NCI-H2029 (cell line): Measurements from ENCODE around the gene ZEB2.

Experiments
- DNase-seq: peaks from one replicate; lab custom pipeline; 2025; lab: John Stamatoyannopoulos, UW

The ZEB2 gene

DNA sequence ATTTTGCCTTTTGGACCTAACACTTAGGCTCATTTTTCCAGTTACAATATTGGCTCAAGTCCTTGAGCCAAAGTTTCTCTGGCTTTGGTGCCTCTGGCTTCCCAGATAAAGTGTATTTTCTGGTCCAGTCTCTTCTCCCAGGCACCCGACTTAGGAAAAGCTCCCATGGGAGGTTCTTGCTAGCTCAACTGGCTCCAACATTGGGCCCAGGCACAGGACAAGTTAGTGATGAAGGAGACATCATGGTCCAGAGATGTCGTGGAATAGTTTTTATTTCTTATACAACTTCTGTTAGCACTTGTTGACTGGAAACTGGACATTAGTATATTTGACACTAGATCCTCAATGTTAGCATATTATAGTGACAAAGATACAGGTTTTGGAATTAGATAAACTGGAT lies 8.2 kb upstream of the ZEB2 start:
- DNase-seq: no peak

DNA sequence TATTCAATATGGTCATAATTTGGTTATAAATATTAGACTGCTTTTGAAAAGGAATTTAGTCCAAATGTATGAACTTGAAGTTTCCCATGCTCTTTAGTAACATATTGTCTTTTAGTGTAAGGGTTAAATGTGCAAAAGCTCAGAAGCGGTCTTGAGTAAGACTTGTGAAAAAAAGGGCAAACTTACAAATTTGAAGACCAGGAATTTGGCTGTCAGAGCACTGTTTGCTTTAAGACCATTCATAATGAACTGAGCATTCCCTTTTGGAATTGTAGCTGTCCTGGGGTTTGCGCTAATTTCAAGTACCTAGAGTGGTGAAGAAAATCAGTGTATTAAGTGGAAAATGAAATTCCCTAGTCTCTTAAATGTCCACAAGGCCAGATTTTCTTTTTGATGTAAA lies 6.9 kb upstream of the ZEB2 start:
- no peak for DNase-seq

- DNase-seq: no peak
Observed at GRCh38 chr2:144524118-144525009, 4.4 kb upstream of the ZEB2 start.

- no peak for DNase-seq
Observed at GRCh38 chr2:144523596-144524117, 3.7 kb upstream of the ZEB2 start.

DNA sequence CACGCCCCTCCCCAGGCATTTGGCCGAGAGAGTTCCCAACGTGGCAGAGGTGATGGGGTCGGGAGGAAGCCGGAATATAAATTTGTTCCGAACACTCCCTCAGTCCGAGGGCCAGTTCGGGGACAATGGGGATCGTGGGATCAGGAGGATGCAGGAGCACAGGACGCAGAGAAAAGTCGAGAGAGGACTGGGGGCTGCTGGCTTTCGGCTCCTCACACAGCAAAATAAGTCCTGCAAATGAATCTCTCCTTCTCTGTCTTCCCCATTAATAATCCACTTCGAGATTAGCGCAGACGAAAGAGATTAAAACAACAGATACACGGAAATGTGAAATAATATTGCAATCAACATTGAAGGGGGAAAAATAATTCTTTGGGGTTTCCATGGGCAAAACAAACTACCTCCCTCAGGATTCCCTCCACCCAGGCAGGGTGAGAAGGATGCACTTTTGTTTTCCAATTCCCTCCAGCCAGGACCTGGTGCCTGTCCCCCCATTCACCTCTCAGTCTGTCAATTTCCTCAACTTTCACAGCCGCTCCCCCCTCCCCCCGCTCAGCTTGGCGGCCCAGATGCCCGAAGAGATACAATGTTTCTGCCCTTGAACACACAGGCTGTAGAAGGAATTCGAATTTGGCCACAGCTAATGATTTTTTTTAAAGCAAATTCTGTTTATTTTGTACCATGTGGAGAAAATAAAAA lies 3.1 kb upstream of the ZEB2 start:
- no peak for DNase-seq

DNA sequence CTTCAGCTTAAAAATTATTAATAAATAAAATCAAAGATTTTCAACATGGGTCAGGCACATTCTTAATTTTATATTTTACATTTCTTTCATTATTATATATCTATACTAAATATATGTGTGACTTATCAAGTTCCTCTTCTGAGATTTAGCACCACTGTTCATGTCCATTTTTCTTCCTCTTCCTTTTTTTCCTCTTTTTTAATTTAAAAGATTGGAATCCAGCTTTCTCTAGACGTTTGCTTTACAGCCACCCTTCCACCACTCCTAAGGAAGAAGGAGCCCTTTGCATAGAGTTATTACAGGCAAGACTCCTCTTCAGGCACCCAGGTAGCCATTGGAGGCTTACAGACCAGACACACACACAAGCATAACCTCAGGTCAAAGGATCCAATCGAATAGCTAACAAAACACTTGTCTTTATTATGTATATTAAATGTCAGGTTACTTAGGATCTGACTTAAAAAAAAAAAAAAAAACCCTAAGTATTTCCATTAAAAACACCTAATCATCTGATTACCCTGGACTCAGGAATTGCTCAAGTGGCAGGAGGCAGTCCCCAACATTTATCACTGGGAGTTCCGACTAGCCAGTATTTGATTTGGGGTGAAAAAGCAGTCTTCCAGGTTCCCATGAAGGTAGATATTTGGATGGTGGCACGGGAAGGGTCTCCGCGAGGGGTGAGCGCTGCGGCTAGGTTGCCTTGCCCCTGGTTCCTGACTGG lies 2.4 kb upstream of the ZEB2 start:
- DNase-seq: no peak

DNA sequence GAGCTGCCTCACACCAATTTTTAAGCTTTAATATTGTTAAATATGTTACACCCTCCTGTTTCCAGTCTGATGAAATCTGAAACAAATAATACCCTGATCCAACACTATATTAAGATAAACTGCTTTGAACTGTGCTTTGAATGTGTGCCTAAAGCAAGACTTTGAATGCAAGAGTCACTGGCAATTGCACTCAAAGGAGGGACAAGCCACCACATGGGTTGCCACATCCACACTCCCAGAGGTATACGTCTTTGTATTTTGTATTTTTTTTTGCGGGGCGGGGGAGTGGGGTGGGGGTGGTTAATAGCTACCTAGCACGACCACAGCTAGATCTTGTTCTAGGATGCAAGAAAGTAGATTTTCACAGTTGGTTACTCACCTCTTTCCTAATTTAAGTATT lies 1.8 kb upstream of the ZEB2 start:
- DNase-seq: no peak

DNA sequence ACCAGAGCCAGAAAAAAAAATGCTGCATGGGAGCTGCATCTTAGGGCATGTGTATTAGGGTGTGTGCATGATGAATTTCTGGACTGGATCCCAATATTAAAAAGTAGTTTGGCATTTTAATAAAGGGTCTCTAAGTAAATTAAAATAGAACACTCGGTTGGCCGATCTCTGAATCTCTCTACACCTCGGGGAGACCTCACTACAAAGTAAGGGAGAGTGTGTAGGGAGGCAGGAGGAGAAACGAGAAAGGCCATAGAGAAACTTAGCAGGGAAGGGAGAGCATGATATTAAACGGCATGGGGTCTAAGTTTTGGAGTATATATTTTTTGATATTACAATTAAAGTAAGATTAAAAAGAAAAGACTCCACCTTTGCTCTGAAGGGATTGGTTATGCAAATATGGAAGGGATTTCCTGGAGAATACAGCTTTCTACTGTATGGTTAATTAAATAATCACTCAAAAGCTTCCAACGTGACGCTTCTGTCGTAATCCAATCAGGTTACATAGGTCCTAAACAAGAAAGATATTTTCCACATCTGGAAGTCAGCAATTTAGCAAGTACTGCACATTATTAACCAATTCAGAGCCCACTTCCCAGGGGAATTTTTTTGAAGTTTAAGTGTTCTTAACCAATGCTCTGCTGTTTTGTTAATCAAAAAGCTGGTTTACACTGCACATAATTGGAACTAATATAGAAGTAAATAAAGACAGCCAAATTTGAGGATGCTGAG lies 1.0 kb upstream of the ZEB2 start:
- DNase-seq: no peak

DNA sequence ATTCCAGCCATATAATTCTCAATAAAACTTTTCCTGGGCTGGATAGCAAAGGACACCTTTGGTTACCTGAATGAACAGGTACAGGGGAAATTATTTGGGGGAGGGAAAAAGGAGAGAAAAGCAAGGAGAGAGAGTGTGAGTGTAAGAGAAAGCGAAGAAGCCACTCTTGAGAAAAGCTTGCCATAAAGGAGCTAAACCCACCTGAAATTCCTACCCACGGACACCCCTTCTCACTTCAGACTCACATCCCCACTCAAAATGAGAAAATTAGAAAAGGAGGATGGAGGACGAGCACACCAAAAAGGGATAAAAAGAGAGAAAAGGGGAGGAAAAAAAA lies 354 bp downstream of the ZEB2 start:
- DNase-seq: no peak

GRCh38 chr2:144518748-144519596 lies 947 bp downstream of the ZEB2 start:
- no peak for DNase-seq

- no peak for DNase-seq
Observed at GRCh38 chr2:144517866-144518747, 1.8 kb downstream of the ZEB2 start.

- no peak for DNase-seq
Observed at GRCh38 chr2:144516981-144517865, 2.7 kb downstream of the ZEB2 start.

DNA sequence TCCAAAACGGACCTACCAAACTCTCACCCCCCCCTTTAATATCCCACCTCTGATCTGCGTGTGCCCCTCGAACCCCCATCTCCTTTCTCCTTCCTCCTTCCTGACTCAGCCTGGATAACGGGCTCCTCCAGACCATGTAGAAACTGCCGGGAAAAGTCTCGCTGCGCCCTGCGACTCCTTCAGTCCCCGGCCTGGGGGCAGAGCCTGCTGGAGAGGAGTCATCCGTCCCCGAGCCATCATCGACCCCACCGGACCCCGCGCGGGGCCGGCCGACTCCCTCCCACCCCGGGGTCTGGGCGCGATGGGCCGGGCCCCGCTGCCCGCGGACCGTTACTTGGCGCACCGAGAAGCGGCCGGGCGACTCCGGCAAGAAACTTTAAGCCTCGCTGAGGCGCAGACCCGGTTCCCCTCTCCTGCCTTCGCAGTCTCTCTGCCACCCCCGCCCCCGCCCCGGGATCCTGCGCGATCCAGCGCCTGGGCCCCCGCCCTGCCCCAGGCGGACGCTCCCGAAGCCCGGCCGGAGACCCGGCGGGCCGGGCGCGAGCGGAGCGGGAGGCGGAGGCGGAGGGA lies 3.4 kb downstream of the ZEB2 start:
- no peak for DNase-seq

- DNase-seq: no peak
Observed at GRCh38 chr2:144515696-144516410, 4.1 kb downstream of the ZEB2 start.

- no peak for DNase-seq
Observed at GRCh38 chr2:144515099-144515695, 4.7 kb downstream of the ZEB2 start.

- DNase-seq: no peak
Observed at GRCh38 chr2:144514616-144515091, 5.3 kb downstream of the ZEB2 start.

DNA sequence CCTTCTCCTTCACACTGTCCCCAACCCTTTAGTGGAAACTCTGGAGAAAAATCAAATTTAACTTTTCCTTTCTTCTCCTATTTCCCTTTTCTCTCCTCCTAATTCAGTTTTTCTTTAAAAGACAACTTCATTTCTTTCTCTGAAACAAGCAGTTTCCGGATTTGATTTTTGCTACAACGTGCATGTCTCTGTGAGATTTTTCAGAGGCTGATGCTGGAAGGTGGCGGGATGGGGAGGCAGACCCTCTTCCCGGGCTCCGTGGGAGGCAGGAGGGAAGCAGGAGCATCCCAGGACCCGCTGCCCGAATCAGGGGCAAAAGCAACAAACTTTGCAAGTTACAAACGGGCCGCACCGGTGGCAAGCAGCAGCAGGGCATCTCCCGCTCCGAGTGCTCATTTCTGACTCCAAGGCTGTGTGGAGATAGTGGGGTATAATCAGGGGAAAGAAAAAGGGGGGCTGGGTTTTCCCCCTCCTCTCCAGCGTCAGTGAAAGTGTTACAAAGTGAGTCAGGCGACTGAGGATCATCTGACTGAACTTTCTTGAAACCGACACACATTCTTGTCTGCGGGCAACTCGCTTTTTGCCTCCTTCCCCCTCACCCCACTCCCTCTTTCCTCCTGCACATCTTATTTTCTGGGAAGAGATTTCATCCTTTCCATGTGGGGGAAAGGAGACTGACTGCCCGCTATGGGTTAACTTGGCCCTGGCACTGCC lies 6.4 kb downstream of the ZEB2 start:
- DNase-seq: no peak
